Caco-2 (cell line): ENCODE measurements around the gene GRK3. TPM values are rescaled to one million over a fixed set of nuclear protein-coding genes. Genes with fewer than 3 reads are reported as not detected.
"Not testable (repeated sequence)": the region's sequence is repeated elsewhere in the genome, so short reads cannot be mapped to it uniquely, and the experiment has no call there.

ENCODE experiments used
- BruUV-seq: library from RNA; stranded (reverse); fragments of 400-500 nt; replicated peaks from 2 replicates; lab custom pipeline; 2021; lab: Mats Ljungman, UMichigan
- CTCF ChIA-PET: fragments of 300-600 bp; sonication (Branson Sonifier 250); formaldehyde crosslinking; loops from one replicate; lab custom pipeline; 2022; ENCODE audit warnings: antibody characterized with exemption; lab: Charles Lee
- POLR2A ChIA-PET: fragments of 300-600 bp; sonication (Branson Sonifier 250); formaldehyde crosslinking; loops from one replicate; lab custom pipeline; 2022; ENCODE audit warnings: antibody characterized with exemption; lab: Charles Lee
- DNase-seq, 2 experiments: peaks; one replicate each; pipeline versions ENCODE4 v3.0.0 to v3.0.0-alpha.2; 2020 to 2022
- H3K27me3 ChIP-seq: replicated peaks from 2 replicates; pipeline ENCODE4 v1.6.0; 2011; ENCODE audit warnings: low read length; ENCODE audit not compliant: control insufficient read depth, insufficient read depth
- H3K36me3 ChIP-seq: 2 replicates; pipeline ENCODE4 v1.5.1; 2011; ENCODE audit warnings: low read length; ENCODE audit not compliant: control insufficient read depth, insufficient read depth
- H3K4me1 ChIP-seq: fragments of 250-450 bp; sonication (Bioruptor Pico); 2 replicates; pipeline ENCODE4 v1.5.1; 2020; ENCODE audit warnings: mild to moderate bottlenecking
- H3K4me3 ChIP-seq: 2 replicates; pipeline ENCODE4 v1.5.1; 2011; ENCODE audit warnings: low read depth, mild to moderate bottlenecking, control low read depth, low read length
- H3K9me3 ChIP-seq: fragments of 250-450 bp; sonication (Bioruptor Pico); 2 replicates; pipeline ENCODE4 v1.5.1; 2020; ENCODE audit warnings: mild to moderate bottlenecking, moderate library complexity
- H3K27ac Mint-ChIP-seq: one replicate; pipeline ENCODE4 v1.8.0; 2022; ENCODE audit warnings: mixed read lengths; ENCODE audit not compliant: unreplicated experiment
- H3K27me3 Mint-ChIP-seq: one replicate; pipeline ENCODE4 v1.8.0; 2022; ENCODE audit warnings: mixed read lengths; ENCODE audit not compliant: insufficient read depth, unreplicated experiment
- H3K36me3 Mint-ChIP-seq: one replicate; pipeline ENCODE4 v1.8.0; 2022; ENCODE audit warnings: mild to moderate bottlenecking, mixed read lengths; ENCODE audit not compliant: insufficient read depth, unreplicated experiment
- H3K4me1 Mint-ChIP-seq: one replicate; pipeline ENCODE4 v1.8.0; 2022; ENCODE audit warnings: low read depth, mixed read lengths; ENCODE audit not compliant: unreplicated experiment
- H3K4me3 Mint-ChIP-seq: one replicate; pipeline ENCODE4 v1.8.0; 2022; ENCODE audit warnings: mild to moderate bottlenecking, moderate library complexity, mixed read lengths; ENCODE audit not compliant: unreplicated experiment
- H3K9me3 Mint-ChIP-seq: one replicate; pipeline ENCODE4 v1.8.0; 2022; ENCODE audit warnings: mixed read lengths; ENCODE audit not compliant: unreplicated experiment
- CTCF ChIP-seq, 2 experiments: fragments of 200-600 bp in 1 of 2; IDR thresholded peaks; 1 replicate in 1 of 2; 2 replicates in 1 of 2; pipeline versions ENCODE4 v1.5.1 to v1.8.0; 2011 to 2022; ENCODE audit warnings: antibody characterized with exemption in 1 of 2, control low read depth in 1 of 2, inconsistent platforms in 1 of 2, low read depth in 1 of 2, low read length in 1 of 2, mild to moderate bottlenecking in 1 of 2, moderate library complexity in 1 of 2; ENCODE audit not compliant: insufficient read depth in 1 of 2, severe bottlenecking in 1 of 2, unreplicated experiment in 1 of 2
- intact Hi-C: fragments of 100-400 bp; cut with micrococcal nuclease; formaldehyde crosslinking; loops from one replicate; pipeline ENCODE4 v1.10.0; 2022; ENCODE audit not compliant: unreplicated experiment
- total RNA-seq: library from RNA; stranded (reverse); gene quantifications from 2 replicates; pipeline ENCODE4 v1.2.3, GENCODE V29; 2022

Gene GRK3
- total RNA-seq, 1 experiment from 2014 or later = 9.7 TPM

- no peak for TF ChIP-seq CTCF (IDR thresholded peaks at IDR 0.05; ENCODE audit: insufficient read depth in 1 of 2, low read depth in 1 of 2, low read length in 1 of 2, severe bottlenecking in 1 of 2, unreplicated experiment in 1 of 2)
- H3K9me3 Mint-ChIP-seq = no peaks in the 10 kb centered on the region
- H3K4me3 Mint-ChIP-seq = no peak overlapping the region
- BruUV-seq = no TSS peak
- no peaks in the 10 kb centered on the region for H3K36me3 Mint-ChIP-seq
- no peak overlapping the region for H3K27ac Mint-ChIP-seq
- POLR2A ChIA-PET = no interaction called here
- no peaks in the 10 kb centered on the region for H3K27me3 Mint-ChIP-seq
- H3K27me3 ChIP-seq = no peaks in the 10 kb centered on the region
- no peak for DNase-seq
- CTCF ChIA-PET = no interaction called here
- H3K4me3 ChIP-seq = no peak overlapping the region
- no peaks in the 10 kb centered on the region for H3K36me3 ChIP-seq
- no peaks in the 10 kb centered on the region for H3K4me1 ChIP-seq
- no peaks in the 10 kb centered on the region for H3K9me3 ChIP-seq
- intact Hi-C loops = no loop called here
- H3K4me1 Mint-ChIP-seq = peaks cover 3% of the 10 kb centered on the region
Measured at GRCh38 chr22:25570486-25570885, 6.0 kb downstream of the GRK3 start.

- H3K36me3 Mint-ChIP-seq, DNase-seq, H3K36me3 ChIP-seq, BruUV-seq, intact Hi-C loops, POLR2A ChIA-PET, H3K4me1 ChIP-seq, CTCF ChIA-PET, H3K27me3 Mint-ChIP-seq, H3K4me3 ChIP-seq, H3K9me3 ChIP-seq, H3K4me1 Mint-ChIP-seq, H3K27me3 ChIP-seq, H3K27ac Mint-ChIP-seq, H3K4me3 Mint-ChIP-seq, H3K9me3 Mint-ChIP-seq: not testable (repeated sequence)
Measured at GRCh38 chr22:25571969-25572707, 7.7 kb downstream of the GRK3 start.

- H3K27me3 Mint-ChIP-seq = no peaks in the 10 kb centered on the region
- no peaks in the 10 kb centered on the region for H3K9me3 Mint-ChIP-seq
- ChIA-PET CTCF (no interaction called here), POLR2A (no interaction called here)
- no peaks in the 10 kb centered on the region for H3K4me1 Mint-ChIP-seq
- no peaks in the 10 kb centered on the region for H3K9me3 ChIP-seq
- no peak overlapping the region for H3K4me3 Mint-ChIP-seq
- H3K4me1 ChIP-seq = no peaks in the 10 kb centered on the region
- H3K36me3 Mint-ChIP-seq = no peaks in the 10 kb centered on the region
- H3K27me3 ChIP-seq = no peaks in the 10 kb centered on the region
- BruUV-seq = no TSS peak
- no peak overlapping the region for H3K27ac Mint-ChIP-seq
- H3K36me3 ChIP-seq = no peaks in the 10 kb centered on the region
- DNase-seq = no peak
- no peak for TF ChIP-seq CTCF (IDR thresholded peaks at IDR 0.05; ENCODE audit: insufficient read depth in 1 of 2, low read depth in 1 of 2, low read length in 1 of 2, severe bottlenecking in 1 of 2, unreplicated experiment in 1 of 2)
- no peak overlapping the region for H3K4me3 ChIP-seq
- intact Hi-C loops = no loop called here
Measured at GRCh38 chr22:25572708-25573171, 8.3 kb downstream of the GRK3 start.
